Measurements from ENCODE around the gene MYB. TPM values are rescaled to one million over a fixed set of nuclear protein-coding genes. Genes with fewer than 3 reads are reported as not detected.

MYB gene
- total and polyA plus RNA-seq, 2 donors (not counting 1 experiment from before 2014, with no cell fraction given): under 0.01 to 0.16 TPM

GRCh38 chr6:135173242-135173988, 7.7 kb upstream of the MYB start:
- no peaks in the 10 kb centered on the region for H4K20me1 ChIP-seq (ENCODE audit: control insufficient read depth, extremely low read depth, insufficient read depth, low read length)
- no peak overlapping the region for H3K4me2 ChIP-seq (ENCODE audit: extremely low read depth, insufficient read depth, low read length)
- no peaks in the 10 kb centered on the region for H3K79me2 ChIP-seq (ENCODE audit: control insufficient read depth, insufficient read depth, low read length)
- H3K9ac ChIP-seq (ENCODE audit: insufficient read depth, low read length): no peak overlapping the region
- H3K27ac ChIP-seq (ENCODE audit: insufficient read depth, low read length): no peak overlapping the region
- no peaks in the 10 kb centered on the region for H3K36me3 ChIP-seq (ENCODE audit: control insufficient read depth, insufficient read depth, low read length)
- no peak overlapping the region for H3K4me3 ChIP-seq (replicated peaks in 1 of 4; ENCODE audit: control extremely low read depth in 1 of 4, insufficient read depth in 1 of 4, low read depth in 3 of 4, low read length in 4 of 4)
- TF ChIP-seq CTCF (conservative IDR thresholded peaks at IDR 0.05 in 1 of 2, IDR thresholded peaks at IDR 0.05 in 1 of 2; ENCODE audit: low read depth in 1 of 2, low read length in 2 of 2): no peak
- no peak for TF ChIP-seq EZH2 (IDR thresholded peaks at IDR 0.05; ENCODE audit: low read length, missing control alignments)
- H3K27me3 ChIP-seq (ENCODE audit: control insufficient read depth, insufficient read depth, low read length): no peaks in the 10 kb centered on the region
- no peaks in the 10 kb centered on the region for H3K4me1 ChIP-seq (ENCODE audit: control insufficient read depth, extremely low read depth, insufficient read depth, low read length)
- DNase-seq (ENCODE audit: low read depth in 2 of 2): no peak
- H3K9me3 ChIP-seq (ENCODE audit: control insufficient read depth, insufficient read depth, low read depth, low read length): no peaks in the 10 kb centered on the region
- no peak overlapping the region for H2AFZ ChIP-seq (ENCODE audit: low read length)

GRCh38 chr6:135173989-135174484, 7.1 kb upstream of the MYB start:
- Histone ChIP-seq H3K4me2 (ENCODE audit: extremely low read depth, insufficient read depth, low read length) (no peak overlapping the region), H3K9ac (ENCODE audit: insufficient read depth, low read length) (no peak overlapping the region), H3K4me3 (replicated peaks in 1 of 4; ENCODE audit: control extremely low read depth in 1 of 4, insufficient read depth in 1 of 4, low read depth in 3 of 4, low read length in 4 of 4) (no peak overlapping the region), H2AFZ (ENCODE audit: low read length) (no peak overlapping the region), H3K36me3 (ENCODE audit: control insufficient read depth, insufficient read depth, low read length) (no peaks in the 10 kb centered on the region), H4K20me1 (ENCODE audit: control insufficient read depth, extremely low read depth, insufficient read depth, low read length) (no peaks in the 10 kb centered on the region), H3K27me3 (ENCODE audit: control insufficient read depth, insufficient read depth, low read length) (no peaks in the 10 kb centered on the region), H3K27ac (ENCODE audit: insufficient read depth, low read length) (no peak overlapping the region), H3K9me3 (ENCODE audit: control insufficient read depth, insufficient read depth, low read depth, low read length) (no peaks in the 10 kb centered on the region), H3K79me2 (ENCODE audit: control insufficient read depth, insufficient read depth, low read length) (no peaks in the 10 kb centered on the region), H3K4me1 (ENCODE audit: control insufficient read depth, extremely low read depth, insufficient read depth, low read length) (no peaks in the 10 kb centered on the region)
- TF ChIP-seq CTCF (conservative IDR thresholded peaks at IDR 0.05 in 1 of 2, IDR thresholded peaks at IDR 0.05 in 1 of 2; ENCODE audit: low read depth in 1 of 2, low read length in 2 of 2): no peak
- TF ChIP-seq EZH2 (IDR thresholded peaks at IDR 0.05; ENCODE audit: low read length, missing control alignments): no peak
- DNase-seq (ENCODE audit: low read depth in 2 of 2): no peak

- DNase-seq (ENCODE audit: low read depth in 2 of 2): no peak
- H3K36me3 ChIP-seq (ENCODE audit: control insufficient read depth, insufficient read depth, low read length): no peaks in the 10 kb centered on the region
- H2AFZ ChIP-seq (ENCODE audit: low read length): no peak overlapping the region
- H3K4me1 ChIP-seq (ENCODE audit: control insufficient read depth, extremely low read depth, insufficient read depth, low read length): no peaks in the 10 kb centered on the region
- no peaks in the 10 kb centered on the region for H3K9me3 ChIP-seq (ENCODE audit: control insufficient read depth, insufficient read depth, low read depth, low read length)
- TF ChIP-seq CTCF (conservative IDR thresholded peaks at IDR 0.05 in 1 of 2, IDR thresholded peaks at IDR 0.05 in 1 of 2; ENCODE audit: low read depth in 1 of 2, low read length in 2 of 2) (no peak), EZH2 (IDR thresholded peaks at IDR 0.05; ENCODE audit: low read length, missing control alignments) (no peak)
- no peak overlapping the region for H3K27ac ChIP-seq (ENCODE audit: insufficient read depth, low read length)
- no peaks in the 10 kb centered on the region for H3K79me2 ChIP-seq (ENCODE audit: control insufficient read depth, insufficient read depth, low read length)
- H3K9ac ChIP-seq (ENCODE audit: insufficient read depth, low read length): no peak overlapping the region
- no peak overlapping the region for H3K4me2 ChIP-seq (ENCODE audit: extremely low read depth, insufficient read depth, low read length)
- H4K20me1 ChIP-seq (ENCODE audit: control insufficient read depth, extremely low read depth, insufficient read depth, low read length): no peaks in the 10 kb centered on the region
- no peak overlapping the region for H3K4me3 ChIP-seq (replicated peaks in 1 of 4; ENCODE audit: control extremely low read depth in 1 of 4, insufficient read depth in 1 of 4, low read depth in 3 of 4, low read length in 4 of 4)
- H3K27me3 ChIP-seq (ENCODE audit: control insufficient read depth, insufficient read depth, low read length): no peaks in the 10 kb centered on the region
Observed at GRCh38 chr6:135176058-135176457, 5.0 kb upstream of the MYB start.

Data from fibroblast of lung (primary cell).